ENCODE results near the gene IDH3B. TPM values are rescaled to one million over a fixed set of nuclear protein-coding genes. Genes with fewer than 3 reads are reported as not detected.
"Not testable (repeated sequence)": the region's sequence is repeated elsewhere in the genome, so short reads cannot be mapped to it uniquely, and the experiment has no call there.

Gene IDH3B
- total RNA-seq, 2 experiments from 2014 or later, result 99.6 to 100 TPM

DNA sequence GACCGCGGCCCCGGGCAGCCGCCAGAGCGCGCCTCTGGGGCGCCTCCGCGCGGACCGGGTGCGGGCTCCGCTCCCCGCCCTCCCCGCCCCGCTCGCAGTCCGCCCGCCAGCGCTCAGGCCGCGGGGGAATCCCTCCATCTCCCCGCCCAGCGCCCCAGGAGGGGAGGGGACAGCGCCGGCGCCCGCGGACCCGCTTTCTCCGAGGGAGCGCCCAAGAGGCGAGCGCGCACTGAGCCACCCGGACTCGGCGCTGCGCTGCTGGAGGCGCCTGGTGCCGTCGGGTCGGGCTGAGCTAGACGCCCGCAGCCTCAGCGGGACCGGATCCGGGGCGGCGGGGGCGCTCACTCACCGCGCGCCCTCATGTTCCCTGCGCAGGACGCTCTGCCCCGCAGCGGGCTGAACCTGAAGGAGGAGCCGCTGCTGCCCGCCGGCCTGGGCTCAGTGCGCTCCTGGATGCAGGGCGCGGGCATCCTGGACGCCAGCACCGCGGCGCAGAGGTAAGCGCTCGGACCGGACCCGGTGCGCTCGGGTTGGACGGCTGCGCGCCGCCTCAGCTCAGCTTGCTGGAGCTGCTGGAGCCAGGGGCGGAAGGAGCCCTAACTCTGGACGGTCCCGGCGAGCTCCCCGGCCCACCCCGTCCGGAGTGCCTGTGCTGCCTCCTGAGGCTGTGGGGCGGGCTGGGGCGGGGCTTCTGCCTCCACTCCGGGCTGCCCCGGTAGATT lies 29.4 kb upstream of the IDH3B start:
- peaks cover 3% of the 10 kb centered on the region for H3K36me3 Mint-ChIP-seq (ENCODE audit: low read depth)
- ATAC-seq, result peak; percentile 56
- H3K27me3 Mint-ChIP-seq (ENCODE audit: low read depth), result peaks cover 58% of the 10 kb centered on the region
- H3K4me3 Mint-ChIP-seq, result no peak overlapping the region
- peak; percentile 40 for DNase-seq
- CTCF ChIA-PET, result interaction anchor here (0.8 to 1.5 kb wide), 2 partner anchors 48 to 59 kb away, joined by 3 to 4 read pairs; no protein-coding TSS in a partner anchor
- no peak overlapping the region for H3K27ac Mint-ChIP-seq
- POLR2A ChIA-PET, result interaction anchor here (0.6 kb wide), 1 partner anchor 48 kb away, joined by 3 read pairs; no protein-coding TSS in a partner anchor
- peaks cover 12% of the 10 kb centered on the region for H3K4me1 Mint-ChIP-seq (ENCODE audit: low read depth)
- no peaks in the 10 kb centered on the region for H3K9me3 Mint-ChIP-seq (ENCODE audit: insufficient read depth)

DNA sequence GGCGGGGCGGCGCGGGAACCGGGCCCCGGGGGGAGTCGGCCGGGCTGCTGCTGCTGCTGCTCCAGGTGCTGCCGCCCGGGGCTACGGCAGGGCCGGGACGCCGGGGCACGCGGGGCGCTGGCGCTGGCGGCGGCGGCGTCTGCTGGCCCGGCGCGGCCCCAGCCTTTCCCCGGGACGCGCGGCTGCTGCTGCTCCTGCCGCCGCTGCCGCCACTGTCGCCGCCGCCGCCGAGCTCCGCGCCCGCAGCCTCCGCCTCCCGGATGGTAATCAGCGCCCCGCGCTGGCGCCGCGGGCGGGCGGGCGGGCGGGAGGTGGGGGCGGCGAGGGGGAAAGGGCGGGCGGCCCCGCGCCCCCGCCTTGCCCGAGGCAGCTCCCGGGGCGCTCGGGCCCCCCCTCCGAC lies 28.9 kb upstream of the IDH3B start:
- DNase-seq (no peak), ATAC-seq (peak; percentile 20)
- ChIA-PET CTCF (interaction anchor here (1.5 kb wide), 1 partner anchor 49 kb away, joined by 4 read pairs; no protein-coding TSS in a partner anchor), POLR2A (interaction anchor here (0.6 kb wide), 1 partner anchor 48 kb away, joined by 3 read pairs; no protein-coding TSS in a partner anchor)
- Mint-ChIP-seq H3K27ac (no peak overlapping the region), H3K36me3 (ENCODE audit: low read depth) (peaks cover 3% of the 10 kb centered on the region), H3K27me3 (ENCODE audit: low read depth) (peaks cover 58% of the 10 kb centered on the region), H3K4me3 (no peak overlapping the region), H3K9me3 (ENCODE audit: insufficient read depth) (no peaks in the 10 kb centered on the region), H3K4me1 (ENCODE audit: low read depth) (peaks cover 18% of the 10 kb centered on the region)

- H3K4me1 Mint-ChIP-seq (ENCODE audit: low read depth), result peaks cover 23% of the 10 kb centered on the region
- no peaks in the 10 kb centered on the region for H3K9me3 Mint-ChIP-seq (ENCODE audit: insufficient read depth)
- CTCF ChIA-PET, result no interaction called here
- peaks cover 58% of the 10 kb centered on the region for H3K27me3 Mint-ChIP-seq (ENCODE audit: low read depth)
- ATAC-seq (peak; percentile 36), DNase-seq (no peak)
- H3K4me3 Mint-ChIP-seq, result peak within 1 kb of the TSS; percentile 74
- no peak within 1 kb of the TSS for H3K27ac Mint-ChIP-seq
- H3K36me3 Mint-ChIP-seq (ENCODE audit: low read depth), result peaks cover 3% of the 10 kb centered on the region
- POLR2A ChIA-PET, result no interaction called here
Measured at GRCh38 chr20:2692036-2692885, 28.2 kb upstream of the IDH3B start, which contains the start of gene EBF4. TSS of gene EBF4 (plus strand) at chr20:2692780. CDS start at chr20:2693646, 866 bp downstream.

- CTCF ChIA-PET, result no interaction called here
- POLR2A ChIA-PET, result no interaction called here
- no peak overlapping the region for H3K27ac Mint-ChIP-seq
- H3K36me3 Mint-ChIP-seq (ENCODE audit: low read depth), result peaks cover 3% of the 10 kb centered on the region
- no peaks in the 10 kb centered on the region for H3K9me3 Mint-ChIP-seq (ENCODE audit: insufficient read depth)
- no peak for ATAC-seq
- peaks cover 54% of the 10 kb centered on the region for H3K27me3 Mint-ChIP-seq (ENCODE audit: low read depth)
- H3K4me1 Mint-ChIP-seq (ENCODE audit: low read depth), result peaks cover 25% of the 10 kb centered on the region
- DNase-seq, result no peak
- H3K4me3 Mint-ChIP-seq, result peak overlapping the region; percentile 74
Measured at GRCh38 chr20:2691663-2692035, 27.6 kb upstream of the IDH3B start.

DNA sequence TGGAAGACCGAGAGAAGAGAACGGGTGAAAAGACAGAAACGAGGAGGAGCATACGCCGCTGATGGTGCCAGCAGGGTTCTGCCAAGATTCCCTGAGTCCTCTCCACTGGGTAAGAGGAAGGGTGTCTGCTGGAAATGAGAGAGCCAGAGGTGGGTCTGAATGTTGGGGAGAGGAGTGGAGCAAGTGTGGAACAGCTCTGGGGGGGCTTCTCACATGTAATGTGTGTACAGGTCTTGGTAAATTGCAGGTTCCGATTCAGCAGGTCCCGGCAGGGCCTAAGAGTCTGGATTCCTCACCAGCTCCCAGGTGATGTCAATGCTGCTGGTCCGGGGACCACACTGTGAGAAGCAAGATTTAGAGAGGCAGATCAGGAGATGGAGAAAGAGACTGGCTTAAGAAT lies 27.1 kb upstream of the IDH3B start:
- Mint-ChIP-seq H3K4me3 (peak overlapping the region; percentile 74), H3K36me3 (ENCODE audit: low read depth) (peaks cover 3% of the 10 kb centered on the region), H3K27me3 (ENCODE audit: low read depth) (peaks cover 51% of the 10 kb centered on the region), H3K27ac (no peak overlapping the region), H3K9me3 (ENCODE audit: insufficient read depth) (no peaks in the 10 kb centered on the region), H3K4me1 (ENCODE audit: low read depth) (peaks cover 25% of the 10 kb centered on the region)
- CTCF ChIA-PET, result interaction anchor here (7.0 kb wide), 1 partner anchor 51 kb away, joined by 140 read pairs; no protein-coding TSS in a partner anchor
- POLR2A ChIA-PET, result no interaction called here
- ATAC-seq (no peak), DNase-seq (no peak)

DNA sequence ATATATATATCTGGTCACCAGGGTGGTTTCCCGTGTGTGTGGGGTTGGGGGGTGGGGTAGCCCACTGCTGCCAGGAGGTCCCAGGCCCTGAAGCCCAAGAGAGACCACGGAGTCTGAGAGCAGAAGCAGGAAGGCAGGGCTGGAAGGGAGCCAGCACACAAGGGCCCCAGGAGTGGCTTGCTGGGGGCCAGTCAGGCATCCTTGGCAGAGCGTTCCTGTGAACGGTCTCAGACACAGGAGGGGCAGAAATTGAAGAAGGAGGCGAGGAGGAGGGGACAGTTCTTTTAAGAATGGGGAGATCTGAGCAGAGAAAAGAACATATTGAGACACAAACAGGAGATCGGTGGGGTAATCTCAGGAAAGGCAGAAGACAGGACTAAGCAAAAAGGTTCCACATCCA lies 26.7 kb upstream of the IDH3B start:
- peaks cover 3% of the 10 kb centered on the region for H3K36me3 Mint-ChIP-seq (ENCODE audit: low read depth)
- ChIA-PET CTCF (interaction anchor here (7.0 kb wide), 1 partner anchor 52 kb away, joined by 140 read pairs; no protein-coding TSS in a partner anchor), POLR2A (no interaction called here)
- H3K27me3 Mint-ChIP-seq (ENCODE audit: low read depth), result peaks cover 47% of the 10 kb centered on the region
- H3K9me3 Mint-ChIP-seq (ENCODE audit: insufficient read depth), result no peaks in the 10 kb centered on the region
- ATAC-seq, result no peak
- no peak for DNase-seq
- peaks cover 25% of the 10 kb centered on the region for H3K4me1 Mint-ChIP-seq (ENCODE audit: low read depth)
- H3K4me3 Mint-ChIP-seq, result no peak overlapping the region
- no peak overlapping the region for H3K27ac Mint-ChIP-seq

GRCh38 chr20:2690213-2690612 lies 26.2 kb upstream of the IDH3B start:
- ATAC-seq (no peak), DNase-seq (no peak)
- H3K36me3 Mint-ChIP-seq (ENCODE audit: low read depth), result peaks cover 3% of the 10 kb centered on the region
- ChIA-PET POLR2A (no interaction called here), CTCF (interaction anchor here (4.0 to 7.0 kb wide), 2 partner anchors 52 to 62 kb away, joined by 37 to 140 read pairs; no protein-coding TSS in a partner anchor)
- no peak overlapping the region for H3K27ac Mint-ChIP-seq
- peaks cover 42% of the 10 kb centered on the region for H3K27me3 Mint-ChIP-seq (ENCODE audit: low read depth)
- H3K9me3 Mint-ChIP-seq (ENCODE audit: insufficient read depth), result no peaks in the 10 kb centered on the region
- peaks cover 30% of the 10 kb centered on the region for H3K4me1 Mint-ChIP-seq (ENCODE audit: low read depth)
- no peak overlapping the region for H3K4me3 Mint-ChIP-seq

DNA sequence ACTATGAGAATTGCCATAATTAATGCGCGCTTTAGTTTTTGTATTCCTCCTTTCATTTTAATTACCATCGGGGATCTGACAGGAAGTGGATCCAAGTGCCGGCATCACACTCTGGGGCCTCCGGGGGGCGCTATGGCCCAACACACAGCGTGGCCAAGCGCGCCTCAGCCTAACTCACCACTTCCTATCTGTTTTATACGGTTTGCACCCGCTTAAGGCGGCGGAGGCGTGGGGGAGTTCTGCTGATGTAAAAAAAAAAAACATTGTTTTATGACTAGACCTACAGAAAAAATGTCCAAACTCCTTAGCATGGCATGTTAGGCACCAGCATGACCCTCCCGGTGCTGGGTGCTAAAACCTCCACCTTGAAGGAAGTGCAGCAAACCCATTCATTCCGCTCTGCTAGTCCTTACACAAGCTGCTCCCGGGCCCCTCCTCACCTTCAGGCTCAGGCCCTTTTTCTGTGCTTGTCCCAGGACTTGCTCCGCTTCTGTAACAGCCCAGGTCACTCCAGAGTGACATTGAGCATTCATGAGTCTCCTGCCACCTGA lies 24.1 kb upstream of the IDH3B start:
- H3K4me1 Mint-ChIP-seq (ENCODE audit: low read depth), result peaks cover 35% of the 10 kb centered on the region
- peak overlapping the region; percentile 46 for H3K4me3 Mint-ChIP-seq
- CTCF ChIA-PET, result interaction anchor here (0.6 to 7.0 kb wide), 25 partner anchors 8 to 366 kb away, joined by 3 to 140 read pairs (median 4); no protein-coding TSS in a partner anchor
- peaks cover 3% of the 10 kb centered on the region for H3K36me3 Mint-ChIP-seq (ENCODE audit: low read depth)
- peaks cover 36% of the 10 kb centered on the region for H3K27me3 Mint-ChIP-seq (ENCODE audit: low read depth)
- ATAC-seq (peak; percentile 67), DNase-seq (peak; percentile 89)
- POLR2A ChIA-PET, result interaction anchor here (0.7 to 1.9 kb wide), 3 partner anchors 54 to 164 kb away, joined by 3 to 9 read pairs (median 5); partner anchors contain the start of genes PCED1A and VPS16
- H3K9me3 Mint-ChIP-seq (ENCODE audit: insufficient read depth), result no peaks in the 10 kb centered on the region
- H3K27ac Mint-ChIP-seq, result peak overlapping the region; percentile 62

GRCh38 chr20:2687514-2687913 lies 23.5 kb upstream of the IDH3B start:
- Mint-ChIP-seq H3K9me3 (ENCODE audit: insufficient read depth) (no peaks in the 10 kb centered on the region), H3K27me3 (ENCODE audit: low read depth) (peaks cover 40% of the 10 kb centered on the region), H3K4me1 (ENCODE audit: low read depth) (peaks cover 35% of the 10 kb centered on the region), H3K36me3 (ENCODE audit: low read depth) (peaks cover 3% of the 10 kb centered on the region), H3K27ac (no peak overlapping the region), H3K4me3 (peak overlapping the region; percentile 46)
- POLR2A ChIA-PET, result interaction anchor here (1.2 to 1.9 kb wide), 2 partner anchors 54 to 153 kb away, joined by 5 to 9 read pairs; partner anchors contain the start of genes PCED1A and VPS16
- CTCF ChIA-PET, result interaction anchor here (0.7 to 7.0 kb wide), 19 partner anchors 9 to 327 kb away, joined by 3 to 140 read pairs (median 4); partner anchors contain the start of gene NOP56
- no peak for ATAC-seq
- no peak for DNase-seq

GRCh38 chr20:2684817-2685216 lies 20.8 kb upstream of the IDH3B start:
- Mint-ChIP-seq H3K27me3 (ENCODE audit: low read depth) (peaks cover 35% of the 10 kb centered on the region), H3K4me1 (ENCODE audit: low read depth) (peaks cover 28% of the 10 kb centered on the region)
- ATAC-seq; H3K27ac Mint-ChIP-seq; DNase-seq; H3K4me3 Mint-ChIP-seq; H3K36me3 Mint-ChIP-seq (ENCODE audit: low read depth); H3K9me3 Mint-ChIP-seq (ENCODE audit: insufficient read depth): not testable (repeated sequence)
- ChIA-PET POLR2A (interaction anchor here (0.6 kb wide), 1 partner anchor 70 kb away, joined by 3 read pairs; no protein-coding TSS in a partner anchor), CTCF (interaction anchor here (1.4 to 7.0 kb wide), 5 partner anchors 11 to 163 kb away, joined by 3 to 140 read pairs (median 6); no protein-coding TSS in a partner anchor)

DNA sequence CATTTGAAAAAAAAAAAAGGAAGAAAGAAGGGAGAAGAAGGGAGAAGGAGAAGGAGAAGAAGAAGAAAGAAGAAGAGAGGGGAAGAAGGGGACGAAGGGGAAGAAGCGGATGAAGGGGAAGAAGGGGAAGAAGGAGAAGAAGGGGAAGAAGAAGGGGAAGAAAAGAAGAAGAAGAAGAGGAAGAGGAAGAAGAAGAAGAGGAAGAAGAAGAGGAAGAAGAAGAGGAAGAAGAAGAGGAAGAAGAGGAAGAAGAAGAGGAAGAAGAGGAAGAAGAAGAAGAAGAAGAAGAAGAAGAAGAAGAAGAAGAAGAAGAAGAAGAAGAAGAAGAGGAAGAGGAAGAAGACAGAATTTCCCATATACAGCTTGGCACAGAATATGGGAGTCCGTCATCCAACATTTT lies 18.0 kb upstream of the IDH3B start:
- ATAC-seq; CTCF ChIA-PET; H3K9me3 Mint-ChIP-seq (ENCODE audit: insufficient read depth); POLR2A ChIA-PET; DNase-seq; H3K27ac Mint-ChIP-seq; H3K36me3 Mint-ChIP-seq (ENCODE audit: low read depth); H3K4me3 Mint-ChIP-seq: not testable (repeated sequence)
- Mint-ChIP-seq H3K27me3 (ENCODE audit: low read depth) (peaks cover 33% of the 10 kb centered on the region), H3K4me1 (ENCODE audit: low read depth) (peaks cover 11% of the 10 kb centered on the region)

Data from activated CD8-positive, alpha-beta T cell treated with anti-CD3 and anti-CD28 coated beads, Interleukin-2, amount 10 ng/mL, durations not matched to agents 7 days and 5 days (primary cell).